Lower lobe of right lung (tissue), 2 donors: ENCODE data around the gene DLX3. TPM values are rescaled to one million over a fixed set of nuclear protein-coding genes. Genes with fewer than 3 reads are reported as not detected.

Experiments used
- ATAC-seq, 2 donors: fragments of 200-7000 bp; cut with Tn5 transposase; one replicate each; pipeline ENCODE4 v1.9.1; 2020 to 2022; ENCODE audit warnings: mild to moderate bottlenecking in 2 of 2, moderate library complexity in 2 of 2
- DNase-seq: peaks from one replicate; pipeline ENCODE4 v3.0.0-alpha.2; 2020
- H3K27ac ChIP-seq: fragments of 200-600 bp; one replicate; pipeline ENCODE4 v1.8.0; 2022
- H3K27me3 ChIP-seq: fragments of 200-600 bp; one replicate; pipeline ENCODE4 v1.8.0; 2022; ENCODE audit warnings: low read depth
- H3K36me3 ChIP-seq: fragments of 200-600 bp; one replicate; pipeline ENCODE4 v1.8.0; 2022; ENCODE audit warnings: mild to moderate bottlenecking
- H3K4me1 ChIP-seq: fragments of 200-600 bp; one replicate; pipeline ENCODE4 v1.8.0; 2022
- H3K4me3 ChIP-seq: fragments of 200-600 bp; one replicate; pipeline ENCODE4 v1.8.0; 2022; ENCODE audit warnings: mild to moderate bottlenecking
- H3K9me3 ChIP-seq: fragments of 200-600 bp; one replicate; pipeline ENCODE4 v1.8.0; 2022
- intact Hi-C: fragments of 100-400 bp; cut with DNase I; formaldehyde crosslinking; loops from one replicate; pipeline ENCODE4 v1.11.0; 2022
- total RNA-seq: library from RNA; stranded (reverse); fragmentation: NEBNext Ultra II Directional; extraction: Animal tissue kit (Norgen Biotek cat#: 25700); gene quantifications from one replicate; pipeline ENCODE4 v1.2.1, GENCODE V29; 2021
- TF ChIP-seq, protein P1 (sequence below): fragments of 200-600 bp; IDR thresholded peaks from one replicate; pipeline ENCODE4 v1.8.0; 2022; ENCODE audit warnings: antibody characterized with exemption, mild to moderate bottlenecking
- donor health status: DM: no; HTN: yes; CAD: no; lungs with severe emphysema.

DLX3 gene
- total RNA-seq, 1 donor from 2014 or later = 0.38 TPM

DNA sequence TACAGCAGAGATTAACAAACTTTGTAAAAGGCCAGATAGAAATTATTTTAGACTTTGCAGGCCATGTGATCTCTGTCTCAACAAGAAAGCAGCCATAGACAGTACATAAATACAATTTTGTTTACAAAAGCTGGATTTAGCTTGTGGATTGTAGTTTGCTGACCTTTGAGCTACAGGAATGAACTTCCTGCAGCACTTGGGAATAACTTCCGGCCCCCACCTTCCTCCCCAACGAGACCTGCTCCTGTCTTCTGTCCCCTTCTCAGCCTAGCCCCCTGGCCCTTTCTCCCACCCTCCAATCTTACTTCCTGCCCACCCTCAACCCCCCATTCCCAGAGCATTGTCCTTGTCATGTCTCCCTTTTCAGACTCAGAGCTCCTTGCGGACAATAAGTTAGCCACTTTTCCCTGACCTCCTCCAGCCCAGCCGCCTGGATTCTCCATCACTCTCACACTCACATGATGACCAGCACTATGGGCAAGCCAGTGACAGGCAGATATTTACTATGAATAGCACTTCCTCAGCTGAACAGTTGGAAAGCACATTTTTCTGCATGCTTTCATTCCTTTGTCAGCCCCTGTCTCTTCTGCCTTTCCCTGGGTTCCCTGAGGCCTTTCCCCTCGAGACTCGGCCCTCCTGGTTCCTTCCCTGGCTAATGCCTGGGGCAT, 27.6 kb upstream of the DLX3 start:
- H3K27ac ChIP-seq = no peak overlapping the region
- no peak overlapping the region for H3K4me3 ChIP-seq
- TF ChIP-seq, protein P1, sequence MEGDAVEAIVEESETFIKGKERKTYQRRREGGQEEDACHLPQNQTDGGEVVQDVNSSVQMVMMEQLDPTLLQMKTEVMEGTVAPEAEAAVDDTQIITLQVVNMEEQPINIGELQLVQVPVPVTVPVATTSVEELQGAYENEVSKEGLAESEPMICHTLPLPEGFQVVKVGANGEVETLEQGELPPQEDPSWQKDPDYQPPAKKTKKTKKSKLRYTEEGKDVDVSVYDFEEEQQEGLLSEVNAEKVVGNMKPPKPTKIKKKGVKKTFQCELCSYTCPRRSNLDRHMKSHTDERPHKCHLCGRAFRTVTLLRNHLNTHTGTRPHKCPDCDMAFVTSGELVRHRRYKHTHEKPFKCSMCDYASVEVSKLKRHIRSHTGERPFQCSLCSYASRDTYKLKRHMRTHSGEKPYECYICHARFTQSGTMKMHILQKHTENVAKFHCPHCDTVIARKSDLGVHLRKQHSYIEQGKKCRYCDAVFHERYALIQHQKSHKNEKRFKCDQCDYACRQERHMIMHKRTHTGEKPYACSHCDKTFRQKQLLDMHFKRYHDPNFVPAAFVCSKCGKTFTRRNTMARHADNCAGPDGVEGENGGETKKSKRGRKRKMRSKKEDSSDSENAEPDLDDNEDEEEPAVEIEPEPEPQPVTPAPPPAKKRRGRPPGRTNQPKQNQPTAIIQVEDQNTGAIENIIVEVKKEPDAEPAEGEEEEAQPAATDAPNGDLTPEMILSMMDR = no peak
- H3K9me3 ChIP-seq = no peaks in the 10 kb centered on the region
- peaks cover 14% of the 10 kb centered on the region for H3K4me1 ChIP-seq
- no peak for ATAC-seq
- H3K27me3 ChIP-seq = no peaks in the 10 kb centered on the region
- DNase-seq = no peak
- intact Hi-C loops = loop anchor here (10.0 kb wide), 1 partner anchor 62 kb away; no protein-coding TSS in a partner anchor
- no peaks in the 10 kb centered on the region for H3K36me3 ChIP-seq

DNA sequence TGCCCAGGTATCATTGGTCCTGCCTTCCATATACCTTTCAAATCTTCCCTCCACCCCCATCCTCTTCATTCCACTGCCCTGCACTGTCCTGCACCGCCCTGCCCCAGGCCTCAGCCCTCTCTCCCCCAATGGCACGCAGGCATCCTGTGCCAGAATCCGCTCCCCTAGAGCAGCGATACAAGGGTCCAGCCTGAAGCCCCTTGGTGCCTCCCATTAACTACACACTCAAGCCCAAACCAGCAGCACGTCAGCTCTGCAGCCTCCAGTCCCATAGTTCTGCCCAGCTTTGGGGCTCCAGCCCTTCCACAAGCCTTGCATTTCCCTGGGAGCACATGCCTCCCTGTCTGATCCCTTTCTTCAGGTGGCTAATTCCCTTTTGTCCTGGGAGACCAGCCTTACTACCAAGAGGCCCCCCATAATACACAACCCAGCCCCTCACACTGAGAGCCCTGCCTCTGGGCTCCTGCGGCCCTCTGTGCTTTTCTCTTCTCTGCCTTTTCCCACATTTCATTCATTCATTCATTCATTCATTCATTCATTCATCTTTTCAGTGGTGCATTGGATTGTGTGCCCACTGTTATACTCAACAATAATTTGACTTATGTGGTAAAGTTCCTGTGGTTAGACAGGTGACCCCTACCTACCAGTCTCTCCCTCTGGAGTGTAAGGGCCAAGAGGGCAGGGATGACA, 26.8 kb upstream of the DLX3 start:
- H3K4me1 ChIP-seq = peaks cover 6% of the 10 kb centered on the region
- H3K27me3 ChIP-seq = no peaks in the 10 kb centered on the region
- no peak for DNase-seq
- H3K27ac ChIP-seq = no peak overlapping the region
- no peaks in the 10 kb centered on the region for H3K36me3 ChIP-seq
- TF ChIP-seq, protein P1 = no peak
- H3K4me3 ChIP-seq = no peak overlapping the region
- ATAC-seq = no peak
- intact Hi-C loops = loop anchor here (10.0 kb wide), 1 partner anchor 63 kb away; no protein-coding TSS in a partner anchor
- H3K9me3 ChIP-seq = no peaks in the 10 kb centered on the region

DNA sequence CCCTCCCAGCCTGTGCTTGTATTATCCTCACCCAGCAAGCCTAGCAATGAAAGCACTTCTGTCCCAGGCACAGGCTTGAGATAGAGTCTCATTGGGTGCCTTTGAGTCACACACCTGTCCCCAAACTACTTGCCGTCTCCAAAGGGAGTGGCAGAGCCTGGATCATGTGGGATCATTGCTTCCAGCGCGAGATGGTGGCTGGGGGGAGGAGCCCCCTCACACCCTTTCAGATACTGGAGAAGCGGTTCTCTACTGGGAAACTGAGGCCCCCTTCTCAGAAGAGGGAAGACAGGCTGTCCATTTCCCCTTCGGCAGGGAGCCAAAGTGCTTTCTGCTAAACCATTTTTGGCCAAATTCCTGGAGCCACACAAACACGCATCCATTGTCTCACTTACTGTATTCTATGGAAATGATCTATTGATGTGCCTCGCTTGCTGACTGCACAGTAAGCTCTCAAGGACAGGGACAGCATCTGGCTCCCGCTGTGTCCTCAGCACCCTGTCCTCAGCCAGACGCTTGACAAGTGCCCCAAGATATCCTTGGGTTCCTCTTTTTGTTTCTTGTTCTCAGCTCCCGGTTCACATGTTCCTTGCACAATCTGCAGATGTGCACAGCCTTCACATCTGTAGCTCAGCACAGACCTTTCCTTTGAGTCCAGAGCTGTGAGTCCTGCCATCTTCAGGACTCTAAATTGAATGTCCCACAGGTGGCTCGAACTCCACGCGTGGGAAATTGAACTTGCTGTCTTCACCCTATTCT, 26.0 kb upstream of the DLX3 start:
- Histone ChIP-seq H3K27me3 (no peaks in the 10 kb centered on the region), H3K27ac (no peak overlapping the region), H3K36me3 (no peaks in the 10 kb centered on the region), H3K4me1 (peaks cover 4% of the 10 kb centered on the region), H3K9me3 (no peaks in the 10 kb centered on the region), H3K4me3 (no peak overlapping the region)
- intact Hi-C loops = loop anchor here (10.0 kb wide), 1 partner anchor 64 kb away; no protein-coding TSS in a partner anchor
- TF ChIP-seq, protein P1 = no peak
- DNase-seq = no peak
- ATAC-seq = peak; percentile 9 to 43

DNA sequence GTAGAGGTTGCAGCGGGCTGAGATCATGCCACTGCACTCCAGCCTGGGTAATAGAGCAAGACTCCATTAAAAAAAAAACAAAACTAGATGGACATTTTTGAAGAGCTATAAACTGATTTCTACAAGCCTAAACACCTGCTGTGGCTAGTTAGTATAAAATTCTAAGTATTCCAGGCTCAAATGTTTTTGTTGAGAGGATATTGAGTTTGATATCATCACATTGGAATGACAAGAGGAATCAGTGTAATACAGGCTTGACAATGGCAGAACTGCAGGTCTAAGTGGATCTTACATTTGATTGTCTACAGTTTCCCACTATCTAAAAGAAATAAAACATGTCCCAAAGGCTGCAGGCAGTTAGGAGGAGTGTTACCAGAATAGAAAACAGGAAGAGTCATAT, 23.9 kb upstream of the DLX3 start:
- no peaks in the 10 kb centered on the region for H3K27me3 ChIP-seq
- H3K4me1 ChIP-seq = peaks cover 4% of the 10 kb centered on the region
- H3K9me3 ChIP-seq = no peaks in the 10 kb centered on the region
- TF ChIP-seq, protein P1 = no peak
- DNase-seq (no peak), ATAC-seq (peak in 1 of 2 donors; percentile 24)
- H3K27ac ChIP-seq = no peak overlapping the region
- intact Hi-C loops = no loop called here
- no peak overlapping the region for H3K4me3 ChIP-seq
- H3K36me3 ChIP-seq = no peaks in the 10 kb centered on the region

DNA sequence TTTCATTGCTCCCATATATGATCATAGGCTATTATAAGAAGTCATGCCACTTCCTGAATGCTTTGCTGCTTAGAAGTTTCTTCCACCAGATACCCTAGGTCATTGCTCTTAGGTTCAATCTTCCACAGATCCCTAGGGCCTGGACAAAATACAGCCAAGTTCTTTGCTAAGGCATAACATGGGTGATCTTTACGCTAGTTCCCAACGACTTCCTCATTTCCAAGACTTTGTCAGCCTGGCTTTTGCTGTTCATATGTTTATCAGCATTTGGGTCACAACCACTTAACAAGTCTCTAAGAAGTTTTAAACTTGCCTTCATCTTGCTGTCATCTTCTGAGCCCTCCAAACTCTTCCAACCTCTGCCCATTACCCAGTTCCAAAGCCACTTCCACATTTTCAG, 20.1 kb upstream of the DLX3 start:
- TF ChIP-seq, protein P1 = no peak
- peaks cover 7% of the 10 kb centered on the region for H3K9me3 ChIP-seq
- no peaks in the 10 kb centered on the region for H3K36me3 ChIP-seq
- no peaks in the 10 kb centered on the region for H3K27me3 ChIP-seq
- DNase-seq (no peak), ATAC-seq (no peak)
- intact Hi-C loops = no loop called here
- H3K27ac ChIP-seq = no peak overlapping the region
- H3K4me3 ChIP-seq = no peak overlapping the region
- H3K4me1 ChIP-seq = no peaks in the 10 kb centered on the region
